HepG2 (cell line): Measurements from ENCODE around the gene PRIMA1. TPM values are rescaled to one million over a fixed set of nuclear protein-coding genes. Genes with fewer than 3 reads are reported as not detected.

Source experiments
- ARID3A ChIP-seq: IDR thresholded peaks from 2 replicates; pipeline ENCODE4 v1.6.1; 2012; ENCODE audit warnings: low read depth, low read length, improper control_type of control experiment
- GLMP ChIP-seq: sonication (generic); formaldehyde crosslinking; IDR thresholded peaks from 2 replicates; pipeline ENCODE4 v1.9.0; 2021; ENCODE audit warnings: missing genetic modification reagents, mild to moderate bottlenecking, borderline replicate concordance
- HHEX ChIP-seq: IDR thresholded peaks from 2 replicates; pipeline ENCODE4 v1.6.1; 2016; ENCODE audit warnings: control low read depth
- HMG20B ChIP-seq: conservative IDR thresholded peaks from 2 replicates; pipeline ENCODE4 v1.6.1; 2016; ENCODE audit warnings: missing genetic modification reagents, missing compliant biosample characterization
- HNRNPUL1 ChIP-seq: fragments of 200-400 bp; formaldehyde crosslinking; IDR thresholded peaks from 2 replicates; pipeline ENCODE4 v1.6.1; 2017; ENCODE audit warnings: low read depth, mild to moderate bottlenecking, low read length, moderate library complexity
- MIXL1 ChIP-seq: IDR thresholded peaks from 2 replicates; pipeline ENCODE4 v1.6.1; 2016
- MTF2 ChIP-seq: sonication (generic); formaldehyde crosslinking; IDR thresholded peaks from 2 replicates; pipeline ENCODE4 v1.5.0; 2020; ENCODE audit warnings: missing genetic modification reagents, borderline replicate concordance
- STAG1 ChIP-seq: sonication (generic); formaldehyde crosslinking; IDR thresholded peaks from 2 replicates; pipeline ENCODE4 v1.4.0; 2020; ENCODE audit warnings: missing genetic modification reagents
- ZNF256 ChIP-seq: sonication (generic); formaldehyde crosslinking; conservative IDR thresholded peaks from 2 replicates; pipeline ENCODE4 v1.4.0; 2020; ENCODE audit warnings: missing genetic modification reagents
- ZNF687 ChIP-seq: sonication (generic); formaldehyde crosslinking; IDR thresholded peaks from 2 replicates; pipeline ENCODE4 v1.5.1; 2020; ENCODE audit warnings: mild to moderate bottlenecking, missing genetic modification reagents, moderate library complexity
- ZNF790 ChIP-seq: sonication (generic); formaldehyde crosslinking; IDR thresholded peaks from 2 replicates; pipeline ENCODE4 v1.8.0; 2022; ENCODE audit warnings: missing genetic modification reagents, mild to moderate bottlenecking, borderline replicate concordance
- polyA plus RNA-seq, 8 experiments: library from polyadenylated mRNA; depleted of rRNA in 3 of 8; stranded (reverse) in 7 of 8; unstranded in 1 of 8; fragments of >200 nt; fragmentation: Illumina TruSeq in 4 of 8; extraction: Trizol in 4 of 8; gene quantifications; 2 replicates each; pipeline versions ENCODE4 v1.2.1 to v1.2.3, GENCODE V29; 2011 to 2016; ENCODE audit warnings: low read depth in 4 of 8, missing spikeins in 1 of 8, mixed read lengths in 1 of 8; ENCODE audit not compliant: insufficient read depth in 1 of 8
- total RNA-seq, 5 experiments: library from RNA; depleted of rRNA; stranded (reverse); fragments of >200 nt; fragmentation: Illumina TruSeq; extraction: Trizol; gene quantifications; 2 replicates each; pipeline ENCODE4 v1.2.3, GENCODE V29; 2016; ENCODE audit warnings: low read depth in 1 of 5
- TF ChIP-seq, protein P1 (sequence below): sonication (generic); formaldehyde crosslinking; IDR thresholded peaks from 2 replicates; pipeline ENCODE4 v1.5.0; 2020; ENCODE audit warnings: mild to moderate bottlenecking, missing genetic modification reagents, moderate library complexity
- TF ChIP-seq, protein P2 (sequence below): sonication (generic); formaldehyde crosslinking; IDR thresholded peaks from 2 replicates; pipeline ENCODE4; 2020; ENCODE audit warnings: missing genetic modification reagents, mild to moderate bottlenecking, borderline replicate concordance

Gene PRIMA1
- total and polyA plus RNA-seq, 2 of the 13 experiments (the other 11 are each of a cell fraction or from before 2014, with no cell fraction given): 2.4 to 3.2 TPM

DNA sequence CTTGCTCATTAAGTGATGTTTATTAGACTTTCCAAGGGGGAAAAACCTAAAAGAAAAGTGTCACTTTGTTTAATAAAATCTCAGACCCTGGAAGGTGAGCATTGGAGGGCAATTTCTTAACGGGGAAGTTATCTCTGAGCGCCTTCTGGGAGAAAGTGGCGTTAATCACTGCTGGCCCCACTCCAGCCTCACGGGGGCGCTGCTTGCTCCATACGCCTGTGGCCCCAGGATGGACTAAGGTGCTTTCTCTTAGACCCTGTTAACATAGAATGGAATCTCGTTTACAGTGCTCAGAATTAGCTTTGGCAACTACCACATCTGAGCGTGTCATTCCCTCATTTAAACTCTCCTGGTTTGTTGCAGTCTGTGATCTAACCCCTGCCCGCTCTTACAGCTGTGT, 16.4 kb upstream of the PRIMA1 start (continued):
- TF ChIP-seq MTF2 (CRISPR knock-in tag): no peak
- TF ChIP-seq ARID3A: no peak
- no peak for TF ChIP-seq GLMP
- no peak for TF ChIP-seq ZNF687 (CRISPR knock-in tag)
- no peak for TF ChIP-seq HNRNPUL1
- TF ChIP-seq, protein P1, sequence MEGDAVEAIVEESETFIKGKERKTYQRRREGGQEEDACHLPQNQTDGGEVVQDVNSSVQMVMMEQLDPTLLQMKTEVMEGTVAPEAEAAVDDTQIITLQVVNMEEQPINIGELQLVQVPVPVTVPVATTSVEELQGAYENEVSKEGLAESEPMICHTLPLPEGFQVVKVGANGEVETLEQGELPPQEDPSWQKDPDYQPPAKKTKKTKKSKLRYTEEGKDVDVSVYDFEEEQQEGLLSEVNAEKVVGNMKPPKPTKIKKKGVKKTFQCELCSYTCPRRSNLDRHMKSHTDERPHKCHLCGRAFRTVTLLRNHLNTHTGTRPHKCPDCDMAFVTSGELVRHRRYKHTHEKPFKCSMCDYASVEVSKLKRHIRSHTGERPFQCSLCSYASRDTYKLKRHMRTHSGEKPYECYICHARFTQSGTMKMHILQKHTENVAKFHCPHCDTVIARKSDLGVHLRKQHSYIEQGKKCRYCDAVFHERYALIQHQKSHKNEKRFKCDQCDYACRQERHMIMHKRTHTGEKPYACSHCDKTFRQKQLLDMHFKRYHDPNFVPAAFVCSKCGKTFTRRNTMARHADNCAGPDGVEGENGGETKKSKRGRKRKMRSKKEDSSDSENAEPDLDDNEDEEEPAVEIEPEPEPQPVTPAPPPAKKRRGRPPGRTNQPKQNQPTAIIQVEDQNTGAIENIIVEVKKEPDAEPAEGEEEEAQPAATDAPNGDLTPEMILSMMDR (CRISPR knock-in tag): peak; percentile 48
- TF ChIP-seq HHEX (CRISPR knock-in tag): no peak
- no peak for TF ChIP-seq ZNF256 (CRISPR knock-in tag)
- TF ChIP-seq HMG20B (CRISPR knock-in tag): no peak
- no peak for TF ChIP-seq MIXL1
- TF ChIP-seq STAG1 (CRISPR knock-in tag): peak; percentile 33
- TF ChIP-seq ZNF790: no peak
- TF ChIP-seq, protein P2, sequence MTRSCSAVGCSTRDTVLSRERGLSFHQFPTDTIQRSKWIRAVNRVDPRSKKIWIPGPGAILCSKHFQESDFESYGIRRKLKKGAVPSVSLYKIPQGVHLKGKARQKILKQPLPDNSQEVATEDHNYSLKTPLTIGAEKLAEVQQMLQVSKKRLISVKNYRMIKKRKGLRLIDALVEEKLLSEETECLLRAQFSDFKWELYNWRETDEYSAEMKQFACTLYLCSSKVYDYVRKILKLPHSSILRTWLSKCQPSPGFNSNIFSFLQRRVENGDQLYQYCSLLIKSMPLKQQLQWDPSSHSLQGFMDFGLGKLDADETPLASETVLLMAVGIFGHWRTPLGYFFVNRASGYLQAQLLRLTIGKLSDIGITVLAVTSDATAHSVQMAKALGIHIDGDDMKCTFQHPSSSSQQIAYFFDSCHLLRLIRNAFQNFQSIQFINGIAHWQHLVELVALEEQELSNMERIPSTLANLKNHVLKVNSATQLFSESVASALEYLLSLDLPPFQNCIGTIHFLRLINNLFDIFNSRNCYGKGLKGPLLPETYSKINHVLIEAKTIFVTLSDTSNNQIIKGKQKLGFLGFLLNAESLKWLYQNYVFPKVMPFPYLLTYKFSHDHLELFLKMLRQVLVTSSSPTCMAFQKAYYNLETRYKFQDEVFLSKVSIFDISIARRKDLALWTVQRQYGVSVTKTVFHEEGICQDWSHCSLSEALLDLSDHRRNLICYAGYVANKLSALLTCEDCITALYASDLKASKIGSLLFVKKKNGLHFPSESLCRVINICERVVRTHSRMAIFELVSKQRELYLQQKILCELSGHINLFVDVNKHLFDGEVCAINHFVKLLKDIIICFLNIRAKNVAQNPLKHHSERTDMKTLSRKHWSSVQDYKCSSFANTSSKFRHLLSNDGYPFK (CRISPR knock-in tag): no peak
- TF ChIP-seq, all 625 proteins: peak for 3
